Measurements from ENCODE around the gene WDFY2. TPM values are rescaled to one million over a fixed set of nuclear protein-coding genes. Genes with fewer than 3 reads are reported as not detected.

Gene WDFY2
- total RNA-seq, 1 donor from 2014 or later: 20.8 TPM

GRCh38 chr13:51599444-51600176 is 15.3 kb downstream of the WDFY2 start:
- TF ChIP-seq CTCF (IDR thresholded peaks at IDR 0.05): no peak
- ATAC-seq (ENCODE audit: low read depth) (no peak), DNase-seq (no peak)
- CTCF ChIA-PET: interaction anchor here (0.8 kb wide), 1 partner anchor 14 kb away, joined by 4 read pairs; no protein-coding TSS in a partner anchor
- H3K9me3 Mint-ChIP-seq: no peaks in the 10 kb centered on the region
- H3K4me3 Mint-ChIP-seq: no peak overlapping the region
- H3K27ac Mint-ChIP-seq: peak overlapping the region; percentile 68
- no peaks in the 10 kb centered on the region for H3K27me3 Mint-ChIP-seq
- intact Hi-C loops (cut with micrococcal nuclease): loop anchor here (5.0 kb wide), 1 partner anchor 147 kb away; the partner anchor contains the start of gene INTS6
- peaks cover 74% of the 10 kb centered on the region for H3K4me1 Mint-ChIP-seq
- peaks cover 4% of the 10 kb centered on the region for H3K36me3 Mint-ChIP-seq (ENCODE audit: low read depth)
- POLR2A ChIA-PET: interaction anchor here (1.2 to 1.9 kb wide), 2 partner anchors 14 to 146 kb away, joined by 4 to 7 read pairs; partner anchors contain the start of gene INTS6

GRCh38 chr13:51600703-51601102 is 16.4 kb downstream of the WDFY2 start:
- CTCF ChIA-PET: no interaction called here
- POLR2A ChIA-PET: interaction anchor here (1.2 kb wide), 1 partner anchor 15 kb away, joined by 4 read pairs; no protein-coding TSS in a partner anchor
- no peak for TF ChIP-seq CTCF (IDR thresholded peaks at IDR 0.05)
- no peak for ATAC-seq (ENCODE audit: low read depth)
- H3K4me1 Mint-ChIP-seq: peaks cover 64% of the 10 kb centered on the region
- DNase-seq: no peak
- intact Hi-C loops (cut with micrococcal nuclease): loop anchor here (5.0 kb wide), 1 partner anchor 148 kb away; the partner anchor contains the start of gene INTS6
- H3K27ac Mint-ChIP-seq: peak overlapping the region; percentile 22
- H3K36me3 Mint-ChIP-seq (ENCODE audit: low read depth): peaks cover 3% of the 10 kb centered on the region
- no peak overlapping the region for H3K4me3 Mint-ChIP-seq
- no peaks in the 10 kb centered on the region for H3K9me3 Mint-ChIP-seq
- no peaks in the 10 kb centered on the region for H3K27me3 Mint-ChIP-seq

- ChIA-PET POLR2A (interaction anchor here (0.6 to 2.1 kb wide), 2 partner anchors 70 to 149 kb away, joined by 6 to 8 read pairs; partner anchors contain the start of gene INTS6), CTCF (interaction anchor here (1.1 kb wide), 1 partner anchor 13 kb away, joined by 4 read pairs; no protein-coding TSS in a partner anchor)
- DNase-seq (no peak), ATAC-seq (ENCODE audit: low read depth) (peak; percentile 45)
- Mint-ChIP-seq H3K27ac (no peak overlapping the region), H3K9me3 (no peaks in the 10 kb centered on the region), H3K36me3 (ENCODE audit: low read depth) (peaks cover 3% of the 10 kb centered on the region), H3K27me3 (no peaks in the 10 kb centered on the region), H3K4me3 (no peak overlapping the region), H3K4me1 (peaks cover 56% of the 10 kb centered on the region)
- no peak for TF ChIP-seq CTCF (IDR thresholded peaks at IDR 0.05)
- intact Hi-C loops (cut with micrococcal nuclease): loop anchor here (5.0 kb wide), 1 partner anchor 150 kb away; the partner anchor contains the start of gene INTS6
Observed at GRCh38 chr13:51601601-51602565, 17.6 kb downstream of the WDFY2 start.

GRCh38 chr13:51603716-51604115 is 19.5 kb downstream of the WDFY2 start:
- no peak for TF ChIP-seq CTCF (IDR thresholded peaks at IDR 0.05)
- POLR2A ChIA-PET: no interaction called here
- no peaks in the 10 kb centered on the region for H3K9me3 Mint-ChIP-seq
- no peak overlapping the region for H3K27ac Mint-ChIP-seq
- H3K4me1 Mint-ChIP-seq: peaks cover 63% of the 10 kb centered on the region
- H3K27me3 Mint-ChIP-seq: no peaks in the 10 kb centered on the region
- no peak overlapping the region for H3K4me3 Mint-ChIP-seq
- intact Hi-C loops (cut with micrococcal nuclease): loop anchor here (5.0 kb wide), 1 partner anchor 151 kb away; the partner anchor contains the start of gene INTS6
- H3K36me3 Mint-ChIP-seq (ENCODE audit: low read depth): peaks cover 3% of the 10 kb centered on the region
- DNase-seq (no peak), ATAC-seq (ENCODE audit: low read depth) (no peak)
- CTCF ChIA-PET: interaction anchor here (1.5 kb wide), 1 partner anchor 9 kb away, joined by 5 read pairs; no protein-coding TSS in a partner anchor

Data from activated B cell treated with CpG ODN at 0.5 μM for 24 hours (primary cell).